PC-3 (cell line): ENCODE data around the gene FANK1. TPM values are rescaled to one million over a fixed set of nuclear protein-coding genes. Genes with fewer than 3 reads are reported as not detected.

Experiments
- ATAC-seq: fragments of 200-7000 bp; cut with Tn5 transposase; 2 replicates; pipeline ENCODE4 v1.9.1; 2020; ENCODE audit warnings: mild to moderate bottlenecking, moderate library complexity
- BruUV-seq: library from RNA; stranded (reverse); fragments of 400-500 nt; replicated peaks from 2 replicates; lab custom pipeline; 2021; lab: Mats Ljungman, UMichigan
- CTCF ChIA-PET: fragments of 300-600 bp; sonication (Branson Sonifier 250); formaldehyde crosslinking; loops from one replicate; lab custom pipeline; 2022; ENCODE audit warnings: antibody characterized with exemption; lab: Charles Lee
- POLR2A ChIA-PET: fragments of 300-600 bp; sonication (Branson Sonifier 250); formaldehyde crosslinking; loops from one replicate; lab custom pipeline; 2022; ENCODE audit warnings: antibody characterized with exemption; ENCODE audit not compliant: unreplicated experiment; lab: Charles Lee
- DNase-seq: peaks from one replicate; pipeline ENCODE4 v3.0.0-alpha.2; 2015
- H2AFZ ChIP-seq: fragments of 300-600 bp; sonication (generic); 2 replicates; pipeline ENCODE4 v1.6.0; 2016; ENCODE audit warnings: antibody characterized with exemption, low read length
- H3F3A ChIP-seq: fragments of 300-600 bp; sonication (generic); one replicate; pipeline ENCODE4 v1.6.0; 2017; ENCODE audit warnings: antibody characterized with exemption, low read length, control low read depth, mild to moderate bottlenecking; ENCODE audit not compliant: unreplicated experiment
- H3K27ac ChIP-seq: fragments of 300-600 bp; sonication (generic); 2 replicates; pipeline ENCODE4 v1.5.1; 2016; ENCODE audit warnings: mild to moderate bottlenecking, low read length
- H3K27me3 ChIP-seq: fragments of 300-600 bp; sonication (generic); 2 replicates; pipeline ENCODE4 v1.6.1; 2016; ENCODE audit warnings: low read length, mixed read lengths
- H3K36me3 ChIP-seq: fragments of 300-600 bp; sonication (generic); 2 replicates; pipeline ENCODE4 v1.6.1; 2016; ENCODE audit warnings: low read depth, mixed run types, low read length, mixed read lengths
- H3K4me1 ChIP-seq: fragments of 300-600 bp; sonication (generic); 2 replicates; pipeline ENCODE4 v1.5.1; 2016; ENCODE audit warnings: low read length; ENCODE audit not compliant: insufficient read depth
- H3K4me2 ChIP-seq: fragments of 300-600 bp; sonication (generic); 2 replicates; pipeline ENCODE4 v1.6.0; 2016; ENCODE audit warnings: low read length
- H3K4me3 ChIP-seq: fragments of 300-600 bp; sonication (generic); 2 replicates; pipeline ENCODE4 v1.5.1; 2016; ENCODE audit warnings: mild to moderate bottlenecking, low read length, mixed read lengths
- H3K79me2 ChIP-seq: fragments of 300-600 bp; sonication (generic); 2 replicates; pipeline ENCODE4 v1.6.1; 2017; ENCODE audit warnings: low read length, mixed read lengths
- H3K9ac ChIP-seq: fragments of 300-600 bp; sonication (generic); 2 replicates; pipeline ENCODE4 v1.6.0; 2016; ENCODE audit warnings: mild to moderate bottlenecking, low read length
- H3K9me2 ChIP-seq: fragments of 300-600 bp; sonication (generic); replicated peaks from 2 replicates; pipeline ENCODE4 v1.6.1; 2016; ENCODE audit warnings: mixed run types, low read length, mixed read lengths
- H3K9me3 ChIP-seq: fragments of 300-600 bp; sonication (generic); 2 replicates; pipeline ENCODE4 v1.6.1; 2016; ENCODE audit warnings: low read length, mixed read lengths
- H4K20me1 ChIP-seq: fragments of 300-600 bp; sonication (generic); 2 replicates; pipeline ENCODE4 v1.6.1; 2016; ENCODE audit warnings: low read length, mixed read lengths
- CTCF ChIP-seq: fragments of 300-600 bp; sonication (generic); conservative IDR thresholded peaks from 2 replicates; pipeline ENCODE4 v1.5.1; 2017; ENCODE audit warnings: antibody characterized with exemption, low read depth, mild to moderate bottlenecking, low read length
- EZH2 ChIP-seq: fragments of 300-600 bp; sonication (generic); IDR thresholded peaks from one replicate; pipeline ENCODE4 v1.6.1; 2017; ENCODE audit warnings: antibody characterized with exemption, mild to moderate bottlenecking, low read length; ENCODE audit not compliant: unreplicated experiment
- EZH2phosphoT487 ChIP-seq: fragments of 300-600 bp; sonication (generic); IDR thresholded peaks from 2 replicates; pipeline ENCODE4 v1.6.1; 2018; ENCODE audit warnings: mild to moderate bottlenecking, antibody characterized with exemption, low read length, borderline replicate concordance
- intact Hi-C: fragments of 100-400 bp; cut with micrococcal nuclease; formaldehyde crosslinking; loops from 2 replicates; pipeline ENCODE4 v1.9.0; 2023
- total RNA-seq: library from RNA; depleted of rRNA; stranded (reverse); fragments of >200 nt; gene quantifications from 2 replicates; pipeline ENCODE4 v1.2.3, GENCODE V29; 2014

The FANK1 gene
- total RNA-seq, 1 experiment from 2014 or later, result 0.95 TPM

GRCh38 chr10:125985557-125986240, 89.3 kb downstream of the FANK1 start:
- H3K36me3 ChIP-seq, result no peaks in the 10 kb centered on the region
- ChIA-PET CTCF (no interaction called here), POLR2A (no interaction called here)
- H3K79me2 ChIP-seq, result no peaks in the 10 kb centered on the region
- no TSS peak for BruUV-seq
- intact Hi-C loops, result loop anchor here (10.0 kb wide), 1 partner anchor 179 kb away; no protein-coding TSS in a partner anchor
- ATAC-seq (no peak), DNase-seq (no peak)
- no peak overlapping the region for H2AFZ ChIP-seq
- no peak overlapping the region for H3K4me2 ChIP-seq
- TF ChIP-seq EZH2 (no peak), EZH2phosphoT487 (no peak), CTCF (no peak)
- H3K27me3 ChIP-seq, result no peaks in the 10 kb centered on the region
- peaks cover 9% of the 10 kb centered on the region for H3K4me1 ChIP-seq
- H3K9me3 ChIP-seq, result no peaks in the 10 kb centered on the region
- H3F3A ChIP-seq, result no peaks in the 10 kb centered on the region
- no peak overlapping the region for H3K9ac ChIP-seq
- no peak overlapping the region for H3K4me3 ChIP-seq
- H4K20me1 ChIP-seq, result no peaks in the 10 kb centered on the region
- H3K9me2 ChIP-seq, result no peaks in the 10 kb centered on the region
- no peak overlapping the region for H3K27ac ChIP-seq

GRCh38 chr10:125989791-125990190, 93.4 kb downstream of the FANK1 start:
- H3F3A ChIP-seq, result no peaks in the 10 kb centered on the region
- ATAC-seq (no peak), DNase-seq (no peak)
- H3K9me3 ChIP-seq, result no peaks in the 10 kb centered on the region
- no peaks in the 10 kb centered on the region for H3K36me3 ChIP-seq
- no peak overlapping the region for H3K4me2 ChIP-seq
- TF ChIP-seq CTCF (no peak), EZH2phosphoT487 (no peak), EZH2 (no peak)
- H3K79me2 ChIP-seq, result no peaks in the 10 kb centered on the region
- no TSS peak for BruUV-seq
- no peaks in the 10 kb centered on the region for H3K27me3 ChIP-seq
- CTCF ChIA-PET, result no interaction called here
- H3K27ac ChIP-seq, result no peak overlapping the region
- no peaks in the 10 kb centered on the region for H4K20me1 ChIP-seq
- no peaks in the 10 kb centered on the region for H3K9me2 ChIP-seq
- intact Hi-C loops, result loop anchor here (10.0 kb wide), 1 partner anchor 175 kb away; no protein-coding TSS in a partner anchor
- H2AFZ ChIP-seq, result no peak overlapping the region
- POLR2A ChIA-PET, result no interaction called here
- H3K4me3 ChIP-seq, result no peak overlapping the region
- H3K9ac ChIP-seq, result no peak overlapping the region
- 0 out of 2 replicates have a peak, but pooled peaks cover 5% of the 10 kb centered on the region for H3K4me1 ChIP-seq

GRCh38 chr10:125990974-125991373, 94.6 kb downstream of the FANK1 start:
- no peaks in the 10 kb centered on the region for H3K9me3 ChIP-seq
- no peak overlapping the region for H3K4me2 ChIP-seq
- ChIA-PET POLR2A (interaction anchor here (0.6 kb wide), 1 partner anchor 11 kb away, joined by 6 read pairs; no protein-coding TSS in a partner anchor), CTCF (no interaction called here)
- H3K27ac ChIP-seq, result no peak overlapping the region
- no peaks in the 10 kb centered on the region for H3K36me3 ChIP-seq
- H4K20me1 ChIP-seq, result no peaks in the 10 kb centered on the region
- H3K79me2 ChIP-seq, result no peaks in the 10 kb centered on the region
- no peak overlapping the region for H3K4me3 ChIP-seq
- no peaks in the 10 kb centered on the region for H3F3A ChIP-seq
- H3K9me2 ChIP-seq, result no peaks in the 10 kb centered on the region
- no peak overlapping the region for H2AFZ ChIP-seq
- H3K4me1 ChIP-seq, result 0 out of 2 replicates have a peak, but pooled peaks cover 5% of the 10 kb centered on the region
- intact Hi-C loops, result no loop called here
- TF ChIP-seq CTCF (no peak), EZH2phosphoT487 (no peak), EZH2 (no peak)
- BruUV-seq, result no TSS peak
- no peak overlapping the region for H3K9ac ChIP-seq
- no peaks in the 10 kb centered on the region for H3K27me3 ChIP-seq
- DNase-seq, result no peak
- no peak for ATAC-seq
